Measurements from ENCODE around the gene MRGPRG. TPM values are rescaled to one million over a fixed set of nuclear protein-coding genes. Genes with fewer than 3 reads are reported as not detected.

MRGPRG gene
- total RNA-seq, 1 donor from 2014 or later = not detected

DNA sequence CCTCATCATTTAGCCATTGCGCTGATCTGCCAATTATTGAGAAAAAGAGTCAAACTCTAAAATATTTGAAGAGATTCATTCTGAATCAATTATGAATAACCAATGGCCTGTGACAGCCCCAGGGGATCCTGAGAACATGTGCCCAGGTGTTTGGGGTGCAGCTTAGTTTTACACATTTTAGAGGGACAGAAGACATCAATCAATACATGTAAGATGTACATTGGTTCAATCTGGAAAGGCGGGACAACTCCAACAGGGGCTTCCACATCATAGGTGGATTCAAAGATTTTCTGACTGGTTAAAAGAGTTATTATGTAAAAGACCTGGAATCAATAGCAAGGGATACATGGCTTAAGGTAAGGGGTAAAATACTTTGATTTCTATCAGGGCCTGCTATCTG is 18.5 kb upstream of the MRGPRG start:
- Mint-ChIP-seq H3K27me3 (ENCODE audit: low read depth) (peaks cover 36% of the 10 kb centered on the region), H3K9me3 (no peaks in the 10 kb centered on the region), H3K27ac (no peak overlapping the region), H3K4me1 (no peaks in the 10 kb centered on the region), H3K4me3 (no peak overlapping the region), H3K36me3 (no peaks in the 10 kb centered on the region)
- no peak for DNase-seq (ENCODE audit: low spot score in 2 of 2, unreplicated experiment in 2 of 2)
- TF ChIP-seq, protein P1, sequence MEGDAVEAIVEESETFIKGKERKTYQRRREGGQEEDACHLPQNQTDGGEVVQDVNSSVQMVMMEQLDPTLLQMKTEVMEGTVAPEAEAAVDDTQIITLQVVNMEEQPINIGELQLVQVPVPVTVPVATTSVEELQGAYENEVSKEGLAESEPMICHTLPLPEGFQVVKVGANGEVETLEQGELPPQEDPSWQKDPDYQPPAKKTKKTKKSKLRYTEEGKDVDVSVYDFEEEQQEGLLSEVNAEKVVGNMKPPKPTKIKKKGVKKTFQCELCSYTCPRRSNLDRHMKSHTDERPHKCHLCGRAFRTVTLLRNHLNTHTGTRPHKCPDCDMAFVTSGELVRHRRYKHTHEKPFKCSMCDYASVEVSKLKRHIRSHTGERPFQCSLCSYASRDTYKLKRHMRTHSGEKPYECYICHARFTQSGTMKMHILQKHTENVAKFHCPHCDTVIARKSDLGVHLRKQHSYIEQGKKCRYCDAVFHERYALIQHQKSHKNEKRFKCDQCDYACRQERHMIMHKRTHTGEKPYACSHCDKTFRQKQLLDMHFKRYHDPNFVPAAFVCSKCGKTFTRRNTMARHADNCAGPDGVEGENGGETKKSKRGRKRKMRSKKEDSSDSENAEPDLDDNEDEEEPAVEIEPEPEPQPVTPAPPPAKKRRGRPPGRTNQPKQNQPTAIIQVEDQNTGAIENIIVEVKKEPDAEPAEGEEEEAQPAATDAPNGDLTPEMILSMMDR (IDR thresholded peaks at IDR 0.05; ENCODE audit: unreplicated experiment) = no peak

DNA sequence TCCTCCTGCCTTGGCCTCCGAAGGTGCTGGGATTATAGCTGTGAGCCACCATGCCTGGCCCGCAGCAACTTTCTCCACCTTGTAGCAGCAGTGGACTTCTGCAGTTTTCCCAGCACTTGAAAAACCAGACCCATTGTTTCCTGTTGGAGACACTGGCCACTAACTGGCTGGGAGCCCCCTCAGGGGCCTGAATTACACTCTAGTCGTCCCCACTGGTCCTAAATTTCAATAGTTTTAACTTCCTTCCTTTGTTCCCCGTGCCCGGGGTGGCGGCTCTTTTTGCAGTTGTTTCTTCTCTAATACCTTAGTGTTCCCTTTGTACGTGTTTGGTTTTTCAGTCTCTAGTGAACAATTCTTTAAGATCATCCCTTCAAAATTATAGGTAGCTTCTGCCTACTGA is 16.2 kb upstream of the MRGPRG start:
- Mint-ChIP-seq H3K4me3 (no peak overlapping the region), H3K9me3 (no peaks in the 10 kb centered on the region), H3K36me3 (no peaks in the 10 kb centered on the region), H3K4me1 (no peaks in the 10 kb centered on the region), H3K27ac (no peak overlapping the region), H3K27me3 (ENCODE audit: low read depth) (peaks cover 38% of the 10 kb centered on the region)
- DNase-seq (ENCODE audit: low spot score in 2 of 2, unreplicated experiment in 2 of 2) = no peak
- TF ChIP-seq, protein P1 (IDR thresholded peaks at IDR 0.05; ENCODE audit: unreplicated experiment) = no peak

DNA sequence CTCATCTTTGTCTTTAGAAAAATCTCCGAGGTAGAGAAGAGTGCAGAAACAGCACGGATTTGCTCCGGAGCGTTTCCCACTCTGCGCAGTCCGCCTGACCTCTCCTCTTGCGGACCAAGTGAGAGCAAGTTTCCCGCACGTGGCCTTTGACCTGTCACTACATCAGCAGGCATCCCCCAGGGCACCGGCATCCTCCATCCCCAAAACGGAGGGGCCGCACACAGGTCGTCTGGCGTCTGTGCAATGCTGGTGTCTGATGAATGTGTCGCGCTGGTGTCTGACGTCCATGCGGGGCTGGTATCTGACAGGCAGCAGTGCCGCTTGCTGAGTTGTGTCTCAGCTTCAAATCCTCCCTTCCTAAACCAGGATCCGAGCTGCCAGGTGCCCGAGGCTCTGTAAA is 14.3 kb upstream of the MRGPRG start:
- Mint-ChIP-seq H3K4me3 (no peak overlapping the region), H3K9me3 (no peaks in the 10 kb centered on the region), H3K4me1 (no peaks in the 10 kb centered on the region), H3K36me3 (no peaks in the 10 kb centered on the region), H3K27ac (no peak overlapping the region), H3K27me3 (ENCODE audit: low read depth) (peaks cover 36% of the 10 kb centered on the region)
- DNase-seq (ENCODE audit: low spot score in 2 of 2, unreplicated experiment in 2 of 2) = no peak
- TF ChIP-seq, protein P1 (IDR thresholded peaks at IDR 0.05; ENCODE audit: unreplicated experiment) = no peak

DNA sequence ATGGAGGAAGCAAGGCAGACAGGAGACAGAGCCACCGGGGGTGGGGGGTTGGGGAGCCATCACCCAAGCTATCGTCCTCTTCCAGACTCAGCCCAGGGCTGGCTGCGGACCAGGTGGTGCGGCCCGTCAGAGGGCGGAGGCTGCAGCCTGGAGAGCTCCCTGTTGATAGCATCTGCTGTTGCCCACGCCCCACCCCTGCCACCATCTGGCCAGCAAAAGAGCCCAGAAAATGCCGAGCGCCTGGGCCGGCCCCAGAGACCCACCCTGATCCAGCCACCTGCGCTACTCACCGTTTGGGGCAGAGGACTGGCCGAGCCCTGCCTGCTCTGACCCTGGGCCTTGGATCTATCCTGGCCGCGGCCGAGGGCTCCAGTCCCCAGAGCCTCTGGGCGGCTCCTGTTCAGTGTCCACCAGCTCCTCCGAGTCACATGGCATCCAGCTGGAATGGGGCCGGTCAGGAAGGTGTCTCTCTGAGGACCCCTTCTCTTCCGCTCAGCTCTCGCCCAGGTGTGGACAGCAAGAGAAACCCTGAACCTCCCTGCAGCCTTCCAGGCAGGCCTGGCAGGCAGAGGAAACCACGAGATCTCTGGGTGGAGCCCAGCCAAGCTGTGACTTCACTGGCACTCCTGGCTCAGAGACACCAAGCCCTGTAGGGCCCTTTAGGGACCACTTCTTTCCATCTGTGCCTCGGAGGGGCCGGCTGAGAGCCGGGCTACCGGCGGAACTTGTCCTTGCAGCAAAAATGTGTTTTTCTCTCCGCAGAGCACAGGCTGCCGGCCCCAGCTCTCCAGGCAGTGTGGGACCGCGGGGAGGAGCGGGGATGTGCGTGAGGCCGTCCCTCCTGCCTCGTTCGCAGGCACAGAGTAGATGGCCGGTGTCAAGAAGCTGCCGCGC is 13.5 kb upstream of the MRGPRG start, which contains the start of gene MRGPRE:
Gene MRGPRE, minus strand, starts transcription at position 567 of the 894 bp plus-strand sequence. CDS start 3,618 bp downstream, outside the sequence.
- no peak for DNase-seq (ENCODE audit: low spot score in 2 of 2, unreplicated experiment in 2 of 2)
- Mint-ChIP-seq H3K4me1 (no peaks in the 10 kb centered on the region), H3K36me3 (no peaks in the 10 kb centered on the region), H3K27ac (no peak within 1 kb of the TSS), H3K27me3 (ENCODE audit: low read depth) (peaks cover 38% of the 10 kb centered on the region), H3K4me3 (no peak within 1 kb of the TSS), H3K9me3 (no peaks in the 10 kb centered on the region)
- TF ChIP-seq, protein P1 (IDR thresholded peaks at IDR 0.05; ENCODE audit: unreplicated experiment) = no peak

DNA sequence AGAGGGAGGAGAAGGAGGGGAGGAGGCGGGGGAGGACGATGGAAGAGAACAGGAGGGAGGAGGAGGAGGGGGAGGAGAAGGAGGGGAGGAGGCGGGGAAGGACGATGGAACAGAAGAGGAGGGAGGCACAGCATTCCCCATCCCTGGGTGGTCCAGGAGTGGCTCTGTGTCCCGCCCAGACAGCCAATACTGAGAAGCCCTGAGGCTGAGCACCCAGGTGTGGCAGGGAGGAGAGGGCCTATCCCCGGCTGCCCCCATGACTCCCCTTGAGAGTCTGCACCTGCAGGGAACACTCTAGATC is 12.9 kb upstream of the MRGPRG start:
- peaks cover 35% of the 10 kb centered on the region for H3K27me3 Mint-ChIP-seq (ENCODE audit: low read depth)
- no peak for DNase-seq (ENCODE audit: low spot score in 2 of 2, unreplicated experiment in 2 of 2)
- no peak overlapping the region for H3K27ac Mint-ChIP-seq
- H3K4me1 Mint-ChIP-seq = no peaks in the 10 kb centered on the region
- no peaks in the 10 kb centered on the region for H3K36me3 Mint-ChIP-seq
- no peaks in the 10 kb centered on the region for H3K9me3 Mint-ChIP-seq
- no peak overlapping the region for H3K4me3 Mint-ChIP-seq
- TF ChIP-seq, protein P1 (IDR thresholded peaks at IDR 0.05; ENCODE audit: unreplicated experiment) = no peak
